ENCODE results near the gene SFMBT2.

DNA sequence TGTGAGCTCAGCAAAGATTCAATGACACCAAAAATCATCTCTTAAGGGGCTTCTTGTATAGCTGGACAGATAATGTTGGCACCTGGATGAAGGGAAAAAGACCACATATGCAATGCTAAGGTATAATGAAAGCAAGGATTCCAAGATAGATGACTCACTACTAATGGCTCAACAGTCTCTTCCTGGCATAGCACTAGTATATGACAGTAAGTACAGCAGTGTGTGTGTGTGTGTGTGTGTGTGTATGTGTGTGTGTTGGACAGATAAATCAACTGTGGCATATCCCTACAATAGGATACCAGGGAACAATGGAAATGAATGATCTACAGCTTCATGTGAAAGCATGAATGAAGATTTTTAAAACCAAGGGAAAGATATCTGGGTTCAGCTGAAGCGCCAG, 257.1 kb downstream of the SFMBT2 start:
- TF ChIP-seq YY1 (IDR thresholded peaks at IDR 0.05; ENCODE audit: insufficient read depth, insufficient read length) (no peak), ZNF274 (IDR thresholded peaks at IDR 0.05; ENCODE audit: low read depth, low read length) (no peak), SUZ12 (IDR thresholded peaks at IDR 0.05; ENCODE audit: extremely low read depth, insufficient read depth, insufficient read length) (no peak)

Measured in NT2/D1 (cell line).